Urinary bladder (tissue), 4 donors: ENCODE data around the gene EPG5. TPM values are rescaled to one million over a fixed set of nuclear protein-coding genes. Genes with fewer than 3 reads are reported as not detected.

Experiments used
- DNase-seq: peaks from one replicate; pipeline ENCODE4 v3.0.0-alpha.2; 2015; ENCODE audit errors: extremely low spot score
- H3K27ac ChIP-seq: one replicate; pipeline ENCODE4 v1.5.1; 2013; ENCODE audit warnings: low read depth, mild to moderate bottlenecking, moderate library complexity
- H3K36me3 ChIP-seq: one replicate; pipeline ENCODE4 v1.6.1; 2013; ENCODE audit warnings: mild to moderate bottlenecking, moderate library complexity; ENCODE audit not compliant: insufficient read depth
- H3K4me1 ChIP-seq: one replicate; pipeline ENCODE4 v1.6.1; 2013; ENCODE audit warnings: mild to moderate bottlenecking, moderate library complexity; ENCODE audit not compliant: insufficient read depth
- H3K4me3 ChIP-seq: one replicate; pipeline ENCODE4 v1.5.1; 2013; ENCODE audit warnings: low read depth, low read length
- WGBS: extraction: QIAGEN DNeasy Blood & Tissue Kit; methylation state at CpG from one replicate; pipeline ENCODE4 v1.1.7; 2013; 5-methylcytosine and 5-hydroxymethylcytosine counted together
- polyA plus RNA-seq: library from polyadenylated mRNA; stranded (reverse); fragments of 200-250 nt; gene quantifications from one replicate; pipeline ENCODE4 v1.2.3, GENCODE V29; 2013
- total RNA-seq: library from RNA; depleted of rRNA; stranded (reverse); fragments of >200 nt; gene quantifications from one replicate; pipeline ENCODE4 v1.2.3, GENCODE V29; 2014
- donor health status: healthy with polysubstance abuse.
- donor health status: healthy.

Gene EPG5, protein sequence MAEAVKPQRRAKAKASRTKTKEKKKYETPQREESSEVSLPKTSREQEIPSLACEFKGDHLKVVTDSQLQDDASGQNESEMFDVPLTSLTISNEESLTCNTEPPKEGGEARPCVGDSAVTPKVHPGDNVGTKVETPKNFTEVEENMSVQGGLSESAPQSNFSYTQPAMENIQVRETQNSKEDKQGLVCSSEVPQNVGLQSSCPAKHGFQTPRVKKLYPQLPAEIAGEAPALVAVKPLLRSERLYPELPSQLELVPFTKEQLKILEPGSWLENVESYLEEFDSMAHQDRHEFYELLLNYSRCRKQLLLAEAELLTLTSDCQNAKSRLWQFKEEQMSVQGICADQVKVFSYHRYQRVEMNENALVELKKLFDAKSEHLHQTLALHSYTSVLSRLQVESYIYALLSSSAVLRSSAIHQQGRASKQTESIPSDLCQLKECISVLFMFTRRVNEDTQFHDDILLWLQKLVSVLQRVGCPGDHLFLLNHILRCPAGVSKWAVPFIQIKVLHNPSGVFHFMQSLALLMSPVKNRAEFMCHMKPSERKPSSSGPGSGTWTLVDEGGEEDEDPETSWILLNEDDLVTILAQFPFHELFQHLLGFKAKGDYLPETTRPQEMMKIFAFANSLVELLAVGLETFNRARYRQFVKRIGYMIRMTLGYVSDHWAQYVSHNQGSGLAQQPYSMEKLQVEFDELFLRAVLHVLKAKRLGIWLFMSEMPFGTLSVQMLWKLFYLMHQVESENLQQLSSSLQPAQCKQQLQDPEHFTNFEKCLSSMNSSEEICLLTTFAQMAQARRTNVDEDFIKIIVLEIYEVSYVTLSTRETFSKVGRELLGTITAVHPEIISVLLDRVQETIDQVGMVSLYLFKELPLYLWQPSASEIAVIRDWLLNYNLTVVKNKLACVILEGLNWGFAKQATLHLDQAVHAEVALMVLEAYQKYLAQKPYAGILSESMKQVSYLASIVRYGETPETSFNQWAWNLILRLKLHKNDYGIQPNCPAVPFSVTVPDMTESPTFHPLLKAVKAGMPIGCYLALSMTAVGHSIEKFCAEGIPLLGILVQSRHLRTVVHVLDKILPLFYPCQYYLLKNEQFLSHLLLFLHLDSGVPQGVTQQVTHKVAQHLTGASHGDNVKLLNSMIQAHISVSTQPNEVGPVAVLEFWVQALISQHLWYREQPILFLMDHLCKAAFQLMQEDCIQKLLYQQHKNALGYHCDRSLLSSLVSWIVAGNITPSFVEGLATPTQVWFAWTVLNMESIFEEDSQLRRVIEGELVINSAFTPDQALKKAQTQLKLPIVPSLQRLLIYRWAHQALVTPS (N-terminal part only)
- total RNA-seq (39.8 TPM), polyA plus RNA-seq (6.8 TPM)

- H3K4me1 ChIP-seq, result peaks cover 2% of the 10 kb centered on the region
- no peaks in the 10 kb centered on the region for H3K36me3 ChIP-seq
- under 1% methylated on average over 50 of the region's 50 CpGs for WGBS
- peak; percentile 93 for DNase-seq
- peak within 1 kb of the TSS; percentile 85 for H3K4me3 ChIP-seq
- peak within 1 kb of the TSS; percentile 71 for H3K27ac ChIP-seq
Measured at GRCh38 chr18:45967007-45967706, at the start of gene EPG5. EPG5 (minus strand) TSS chr18:45967329; CDS start chr18:45967239, 90 bp downstream.

- DNase-seq, result no peak
- H3K4me3 ChIP-seq, result no peak overlapping the region
- H3K27ac ChIP-seq, result no peak overlapping the region
- 81% methylated on average over 5 of the region's 5 CpGs for WGBS
- no peaks in the 10 kb centered on the region for H3K4me1 ChIP-seq
- H3K36me3 ChIP-seq, result no peaks in the 10 kb centered on the region
Measured at GRCh38 chr18:46013484-46014189, 46.5 kb upstream of the EPG5 start.

DNA sequence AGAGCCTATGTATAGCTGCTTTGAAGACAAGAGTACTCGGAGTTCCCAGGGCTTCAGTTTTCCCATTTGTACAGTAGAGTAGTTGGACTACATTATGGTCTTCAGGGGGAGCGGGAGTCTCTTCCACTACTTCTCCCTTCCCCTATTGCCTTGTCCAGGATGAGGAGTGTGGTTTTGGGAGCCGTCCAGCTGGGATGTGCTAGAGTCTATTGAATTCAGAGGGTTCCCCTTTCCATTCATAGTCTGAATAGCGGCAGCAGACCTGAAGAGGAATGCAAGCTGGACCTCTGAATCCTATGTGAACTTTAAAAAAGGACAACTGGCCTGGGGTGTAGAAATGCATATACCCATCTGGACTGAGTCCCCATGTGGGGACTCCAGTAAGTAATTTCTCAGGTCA, 43.5 kb upstream of the EPG5 start:
- no peaks in the 10 kb centered on the region for H3K36me3 ChIP-seq
- no peak overlapping the region for H3K4me3 ChIP-seq
- H3K27ac ChIP-seq, result no peak overlapping the region
- no peak for DNase-seq
- WGBS, result 92% methylated on average over 4 of the region's 4 CpGs
- no peaks in the 10 kb centered on the region for H3K4me1 ChIP-seq

DNA sequence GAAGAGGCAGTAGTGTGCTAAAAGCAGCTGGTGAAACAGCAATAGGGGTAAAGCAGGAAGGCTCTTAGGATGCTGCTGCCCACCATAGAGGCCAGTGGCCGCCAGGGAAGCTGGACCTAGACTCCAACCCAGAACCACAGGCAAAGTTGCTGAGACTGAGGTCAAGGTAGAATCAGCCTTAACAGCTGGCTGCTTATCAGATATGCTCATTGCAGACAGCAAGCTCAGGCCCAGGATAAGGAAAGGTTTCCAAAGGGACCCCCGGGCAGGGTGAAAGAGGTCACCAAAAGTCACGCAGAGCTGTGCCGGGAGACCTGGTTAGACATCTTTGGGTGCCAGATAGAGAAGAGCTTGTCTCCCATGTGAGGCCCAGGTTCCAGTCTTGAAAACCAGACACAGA, 42.9 kb upstream of the EPG5 start:
- 91% methylated on average over 4 of the region's 4 CpGs for WGBS
- Histone ChIP-seq H3K4me3 (no peak overlapping the region), H3K4me1 (no peaks in the 10 kb centered on the region), H3K27ac (no peak overlapping the region), H3K36me3 (no peaks in the 10 kb centered on the region)
- DNase-seq, result no peak

GRCh38 chr18:46009125-46009840, 42.2 kb upstream of the EPG5 start:
- no peak overlapping the region for H3K27ac ChIP-seq
- H3K36me3 ChIP-seq, result no peaks in the 10 kb centered on the region
- WGBS, result 90% methylated on average over 5 of the region's 5 CpGs
- H3K4me3 ChIP-seq, result no peak overlapping the region
- no peaks in the 10 kb centered on the region for H3K4me1 ChIP-seq
- DNase-seq, result no peak

GRCh38 chr18:46008531-46008930, 41.4 kb upstream of the EPG5 start:
- no peak overlapping the region for H3K27ac ChIP-seq
- 92% methylated on average over 8 of the region's 8 CpGs for WGBS

DNA sequence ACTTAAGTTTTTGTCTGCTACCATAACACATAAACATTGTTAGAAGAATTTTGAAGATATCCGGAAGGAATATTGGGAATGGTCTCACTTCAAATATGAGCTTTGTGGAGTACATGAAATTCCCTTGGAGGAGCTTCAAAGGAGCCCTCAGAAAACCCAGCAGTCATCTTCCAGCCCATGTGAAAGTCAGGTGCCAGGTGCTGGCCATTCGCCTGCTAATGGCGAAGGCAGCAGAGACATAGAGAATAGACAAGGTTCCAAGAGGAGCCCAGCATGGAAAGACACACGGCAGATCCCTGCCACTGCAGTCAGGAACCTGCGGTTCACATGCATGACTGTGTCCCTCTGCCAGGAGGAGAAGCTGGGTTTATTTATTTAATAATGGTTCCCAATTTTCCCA, 40.0 kb upstream of the EPG5 start:
- WGBS, result 94% methylated on average over 5 of the region's 5 CpGs
- Histone ChIP-seq H3K4me1 (no peaks in the 10 kb centered on the region), H3K4me3 (no peak overlapping the region), H3K36me3 (no peaks in the 10 kb centered on the region), H3K27ac (no peak overlapping the region)
- no peak for DNase-seq

More at GRCh38 chr18:46008531-46008930, 41.4 kb upstream of the EPG5 start:
- Histone ChIP-seq H3K36me3 (no peaks in the 10 kb centered on the region), H3K4me1 (no peaks in the 10 kb centered on the region), H3K4me3 (no peak overlapping the region)
- DNase-seq, result no peak

DNA sequence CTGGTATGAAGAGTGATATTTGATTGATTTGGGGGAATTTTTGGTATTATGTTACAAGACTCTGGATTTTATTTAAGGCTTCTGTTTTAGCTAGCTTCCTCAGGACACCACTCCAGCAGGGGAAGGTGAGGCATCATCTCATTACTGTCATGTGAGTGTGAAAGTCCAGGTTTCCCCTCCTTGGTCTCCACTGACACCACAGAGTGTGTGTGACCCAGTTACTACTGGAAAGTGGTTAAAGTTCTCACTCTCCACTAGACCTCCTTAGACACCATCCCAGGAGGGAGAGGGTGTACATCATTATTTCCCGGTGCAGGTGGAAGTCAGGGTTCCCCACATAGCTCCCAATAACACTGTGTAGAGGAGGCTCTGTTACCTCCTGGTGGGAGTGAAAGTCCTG, 35.8 kb upstream of the EPG5 start:
- Histone ChIP-seq H3K4me1 (no peaks in the 10 kb centered on the region), H3K36me3 (no peaks in the 10 kb centered on the region), H3K4me3 (no peak overlapping the region), H3K27ac (no peak overlapping the region)
- WGBS, result 98% methylated on average over 1 of the region's 1 CpG
- DNase-seq, result no peak

DNA sequence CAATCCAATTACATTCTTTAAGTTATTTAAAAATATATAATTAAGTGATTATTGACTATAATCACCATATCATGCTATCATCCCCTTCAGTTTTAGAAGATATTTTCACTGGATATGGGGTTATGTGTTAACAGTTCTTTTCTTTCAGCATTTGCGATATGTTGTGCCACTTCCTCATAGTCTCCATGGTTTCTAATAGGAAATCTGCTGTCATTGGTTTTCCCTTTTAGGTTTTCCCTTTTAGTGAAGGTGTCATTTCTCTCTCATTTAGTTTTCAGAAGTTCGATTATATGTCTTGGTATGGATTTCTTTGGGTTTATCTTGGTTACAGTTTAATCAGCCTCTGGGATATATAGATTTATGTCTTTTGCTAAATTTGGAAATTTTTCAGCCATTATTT, 34.8 kb upstream of the EPG5 start:
- no peak for DNase-seq
- H3K36me3 ChIP-seq, result no peaks in the 10 kb centered on the region
- H3K4me1 ChIP-seq, result no peaks in the 10 kb centered on the region
- H3K4me3 ChIP-seq, result no peak overlapping the region
- 94% methylated on average over 2 of the region's 2 CpGs for WGBS
- H3K27ac ChIP-seq, result no peak overlapping the region

DNA sequence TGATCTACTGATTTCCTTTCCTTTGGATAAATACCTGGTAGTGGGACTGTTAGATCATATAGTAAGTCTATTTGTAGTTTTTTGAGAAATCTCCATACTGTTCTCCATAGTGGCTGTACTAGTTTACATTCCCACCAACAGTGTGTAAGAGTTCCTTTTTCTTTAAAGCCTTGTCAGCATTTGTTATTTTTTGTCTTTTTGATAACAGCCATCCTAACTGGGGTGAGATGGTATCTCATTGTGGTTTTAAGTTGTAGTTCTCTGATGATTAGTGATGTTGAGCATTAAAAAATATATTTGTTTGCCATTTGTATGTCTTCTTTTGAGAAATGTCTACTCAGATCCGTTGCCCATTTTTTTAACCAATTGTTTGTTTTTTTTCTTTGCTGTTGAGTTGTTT, 33.9 kb upstream of the EPG5 start:
- 74% methylated on average over 1 of the region's 1 CpG for WGBS
- DNase-seq, result no peak
- H3K4me3 ChIP-seq, result no peak overlapping the region
- no peaks in the 10 kb centered on the region for H3K4me1 ChIP-seq
- H3K27ac ChIP-seq, result no peak overlapping the region
- H3K36me3 ChIP-seq, result no peaks in the 10 kb centered on the region

- no peak for DNase-seq
- Histone ChIP-seq H3K4me1 (no peaks in the 10 kb centered on the region), H3K36me3 (peaks cover 1% of the 10 kb centered on the region), H3K4me3 (no peak overlapping the region), H3K27ac (no peak overlapping the region)
- 87% methylated on average over 3 of the region's 3 CpGs for WGBS
Measured at GRCh38 chr18:45999536-45999935, 32.4 kb upstream of the EPG5 start.

DNA sequence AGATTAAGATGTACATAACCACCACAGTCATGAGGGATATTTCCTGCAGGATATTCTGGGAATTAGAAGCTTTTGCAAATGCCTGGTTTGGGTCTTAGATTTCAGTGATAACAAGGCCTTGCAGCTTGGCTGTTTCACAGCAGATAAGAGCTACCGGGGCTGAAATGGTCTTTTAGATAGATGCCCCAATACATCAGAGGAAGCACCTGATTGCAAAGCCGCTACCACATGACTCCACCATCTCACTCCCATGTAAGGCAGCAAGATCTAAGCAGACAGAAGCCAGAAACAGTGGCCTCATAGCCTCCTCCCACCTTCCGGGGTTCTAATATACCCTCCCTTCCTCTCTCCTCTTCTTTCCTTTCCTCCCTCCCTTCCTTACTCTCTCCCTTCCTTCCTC, 31.1 kb upstream of the EPG5 start:
- no peak overlapping the region for H3K4me3 ChIP-seq
- peaks cover 1% of the 10 kb centered on the region for H3K36me3 ChIP-seq
- no peak overlapping the region for H3K27ac ChIP-seq
- 60% methylated on average over 3 of the region's 3 CpGs for WGBS
- H3K4me1 ChIP-seq, result no peaks in the 10 kb centered on the region
- no peak for DNase-seq
